GM23248 (cell line): Measurements from ENCODE around the gene NAE1. TPM values are rescaled to one million over a fixed set of nuclear protein-coding genes. Genes with fewer than 3 reads are reported as not detected.
A peak's percentile ranks its signal among the peaks of the same experiment; 100 is the strongest.
"Not testable (repeated sequence)": the region's sequence is repeated elsewhere in the genome, so short reads cannot be mapped to it uniquely, and the experiment has no call there.

Experiments
- DNase-seq: peaks from one replicate; pipeline ENCODE4 v3.0.0-alpha.2; 2015
- H2AFZ ChIP-seq: fragments of 200-600 bp; sonication (generic); 2 replicates; pipeline ENCODE4 v1.6.1; 2016; ENCODE audit warnings: antibody characterized with exemption
- H3F3A ChIP-seq: fragments of 200-600 bp; sonication (generic); 2 replicates; pipeline ENCODE4 v1.6.1; 2016; ENCODE audit warnings: mild to moderate bottlenecking, antibody characterized with exemption, mixed run types; ENCODE audit not compliant: insufficient read depth
- H3K27ac ChIP-seq: fragments of 200-600 bp; sonication (generic); 2 replicates; pipeline ENCODE4 v1.5.1; 2016; ENCODE audit warnings: mild to moderate bottlenecking
- H3K27me3 ChIP-seq: fragments of 200-600 bp; sonication (generic); replicated peaks from 2 replicates; pipeline ENCODE4 v1.6.1; 2016; ENCODE audit warnings: mild to moderate bottlenecking; ENCODE audit not compliant: insufficient read depth
- H3K36me3 ChIP-seq: fragments of 200-600 bp; sonication (generic); 2 replicates; pipeline ENCODE4 v1.6.1; 2016; ENCODE audit warnings: low read depth, mild to moderate bottlenecking
- H3K4me1 ChIP-seq: fragments of 200-600 bp; sonication (generic); 2 replicates; pipeline ENCODE4 v1.6.1; 2016; ENCODE audit warnings: mild to moderate bottlenecking; ENCODE audit not compliant: insufficient read depth
- H3K4me2 ChIP-seq: fragments of 200-600 bp; sonication (generic); one replicate; pipeline ENCODE4 v1.6.1; 2016; ENCODE audit warnings: mild to moderate bottlenecking; ENCODE audit not compliant: unreplicated experiment
- H3K4me3 ChIP-seq: fragments of 200-600 bp; sonication (generic); 2 replicates; pipeline ENCODE4 v1.5.1; 2016; ENCODE audit warnings: mild to moderate bottlenecking
- H3K79me2 ChIP-seq: fragments of 200-600 bp; sonication (generic); 2 replicates; pipeline ENCODE4 v1.6.1; 2016; ENCODE audit warnings: mild to moderate bottlenecking; ENCODE audit not compliant: insufficient read depth
- H3K9ac ChIP-seq: fragments of 200-600 bp; sonication (generic); 2 replicates; pipeline ENCODE4 v1.6.1; 2016; ENCODE audit warnings: mild to moderate bottlenecking
- H3K9me2 ChIP-seq: fragments of 200-600 bp; sonication (generic); 2 replicates; pipeline ENCODE4 v1.6.1; 2016; ENCODE audit warnings: mixed run types, mild to moderate bottlenecking, moderate library complexity; ENCODE audit not compliant: insufficient read depth
- H3K9me3 ChIP-seq: fragments of 200-600 bp; sonication (generic); one replicate; pipeline ENCODE4 v1.6.1; 2017; ENCODE audit warnings: low read depth
- H4K20me1 ChIP-seq: fragments of 200-600 bp; sonication (generic); 2 replicates; pipeline ENCODE4 v1.6.0; 2016; ENCODE audit not compliant: insufficient read depth
- EZH2 ChIP-seq: fragments of 200-600 bp; sonication (generic); IDR thresholded peaks from 2 replicates; pipeline ENCODE4 v1.6.1; 2018; ENCODE audit warnings: antibody characterized with exemption, mild to moderate bottlenecking; ENCODE audit not compliant: insufficient read depth, poor library complexity, severe bottlenecking
- EZH2phosphoT487 ChIP-seq: fragments of 200-600 bp; sonication (generic); IDR thresholded peaks from 2 replicates; pipeline ENCODE4 v1.6.1; 2018; ENCODE audit warnings: antibody characterized with exemption, moderate library complexity, mild to moderate bottlenecking, low read depth; ENCODE audit not compliant: insufficient read depth
- WGBS, 2 experiments: methylation state at CpG; one replicate each; pipeline ENCODE4 v1.1.6; 2015 to 2017; ENCODE audit warnings: low lambda C conversion rate in 2 of 2, low coverage in 1 of 2; ENCODE audit errors: missing lambda C conversion rate in 2 of 2; 5-methylcytosine and 5-hydroxymethylcytosine counted together
- in situ Hi-C: fragments of 300-500 bp; cut with MboI; formaldehyde crosslinking; loops from 2 replicates; pipeline ENCODE4 v1.15.0; 2020
- polyA plus RNA-seq: library from polyadenylated mRNA; unstranded; fragments of >200 nt; fragmentation: Nextera tagmentation; extraction: Ambion mirVana; gene quantifications from 2 replicates; pipeline ENCODE4 v1.2.1, GENCODE V29; 2016
- total RNA-seq: library from RNA; depleted of rRNA; stranded (reverse); fragments of >200 nt; shearing (Covaris generic); gene quantifications from 2 replicates; pipeline ENCODE4 v1.2.3, GENCODE V29; 2014

Gene NAE1
- total and polyA plus RNA-seq, 2 experiments from 2014 or later: 90.1 to 92.5 TPM

GRCh38 chr16:66872943-66873684, 42.3 kb upstream of the NAE1 start:
- H3K79me2 ChIP-seq: no peaks in the 10 kb centered on the region
- H3F3A ChIP-seq: peaks cover 18% of the 10 kb centered on the region
- H3K4me3 ChIP-seq: peak overlapping the region; percentile 66
- peak overlapping the region; percentile 57 for H3K27ac ChIP-seq
- WGBS, 2 experiments: 1% methylated on average over 39 of the region's 39 CpGs
- H3K9me2 ChIP-seq: no peaks in the 10 kb centered on the region
- H3K9me3 ChIP-seq: no peaks in the 10 kb centered on the region
- no peaks in the 10 kb centered on the region for H3K27me3 ChIP-seq
- peak overlapping the region; percentile 82 for H3K4me2 ChIP-seq
- H2AFZ ChIP-seq: peak overlapping the region; percentile 93
- H3K9ac ChIP-seq: peak overlapping the region; percentile 66
- H4K20me1 ChIP-seq: no peaks in the 10 kb centered on the region
- no peaks in the 10 kb centered on the region for H3K36me3 ChIP-seq
- in situ Hi-C loops: loop anchor here (25.0 kb wide), 1 partner anchor 461 kb away; no protein-coding TSS in a partner anchor
- no peak for TF ChIP-seq EZH2phosphoT487
- no peak for TF ChIP-seq EZH2
- H3K4me1 ChIP-seq: peaks cover 17% of the 10 kb centered on the region
- DNase-seq: peak; percentile 100

GRCh38 chr16:66872559-66872942, 41.8 kb upstream of the NAE1 start:
- peak; percentile 29 for DNase-seq
- in situ Hi-C loops: loop anchor here (25.0 kb wide), 1 partner anchor 460 kb away; no protein-coding TSS in a partner anchor
- Histone ChIP-seq H4K20me1 (no peaks in the 10 kb centered on the region), H3K9me2 (no peaks in the 10 kb centered on the region), H3K9me3 (no peaks in the 10 kb centered on the region), H3K4me1 (peaks cover 17% of the 10 kb centered on the region), H3K4me3 (peak overlapping the region; percentile 66), H3K9ac (peak overlapping the region; percentile 66), H3K36me3 (no peaks in the 10 kb centered on the region), H3K27ac (peak overlapping the region; percentile 57), H3F3A (peaks cover 14% of the 10 kb centered on the region), H3K79me2 (no peaks in the 10 kb centered on the region), H3K4me2 (peak overlapping the region; percentile 82), H2AFZ (peak overlapping the region; percentile 93), H3K27me3 (no peaks in the 10 kb centered on the region)
- TF ChIP-seq EZH2 (no peak), EZH2phosphoT487 (no peak)
- WGBS, 2 experiments: 36 to 45% methylated on average over 4 of the region's 4 CpGs

GRCh38 chr16:66871840-66872239, 41.1 kb upstream of the NAE1 start:
- Histone ChIP-seq H3K9me3 (no peaks in the 10 kb centered on the region), H3K4me1 (peaks cover 17% of the 10 kb centered on the region), H2AFZ (no peak overlapping the region), H3K27me3 (no peaks in the 10 kb centered on the region), H3K4me2 (no peak overlapping the region), H3K79me2 (no peaks in the 10 kb centered on the region), H4K20me1 (no peaks in the 10 kb centered on the region), H3F3A (peaks cover 14% of the 10 kb centered on the region), H3K36me3 (no peaks in the 10 kb centered on the region), H3K9ac (no peak overlapping the region), H3K27ac (no peak overlapping the region), H3K4me3 (no peak overlapping the region), H3K9me2 (no peaks in the 10 kb centered on the region)
- TF ChIP-seq EZH2: no peak
- TF ChIP-seq EZH2phosphoT487: no peak
- in situ Hi-C loops: loop anchor here (25.0 kb wide), 1 partner anchor 460 kb away; no protein-coding TSS in a partner anchor
- 95 to 96% methylated on average over 3 of the region's 3 CpGs for WGBS, 2 experiments
- DNase-seq: no peak

- H3K79me2 ChIP-seq, H3K9ac ChIP-seq, H3K4me2 ChIP-seq, H3K9me2 ChIP-seq, H4K20me1 ChIP-seq, H3K4me3 ChIP-seq, H3K27ac ChIP-seq, H2AFZ ChIP-seq, H3K27me3 ChIP-seq, H3K36me3 ChIP-seq, DNase-seq, H3K9me3 ChIP-seq: not testable (repeated sequence)
- WGBS, 2 experiments: 88 to 100% methylated on average over 2 of the region's 2 CpGs
- Histone ChIP-seq H3F3A (peaks cover 14% of the 10 kb centered on the region), H3K4me1 (peaks cover 17% of the 10 kb centered on the region)
- in situ Hi-C loops: loop anchor here (25.0 kb wide), 1 partner anchor 459 kb away; no protein-coding TSS in a partner anchor
Measured at GRCh38 chr16:66871363-66871762, 40.6 kb upstream of the NAE1 start.
